SIG-M5 treated with dmso at 0.1 percent for 504 hours (cell line): ENCODE results near the gene CIZ1.

ENCODE experiments used
- DNase-seq: peaks from one replicate; lab custom pipeline; 2025; ENCODE audit not compliant: unreplicated experiment; lab: John Stamatoyannopoulos, UW

The CIZ1 gene

GRCh38 chr9:128214571-128215490 is 23.5 kb upstream of the CIZ1 start:
- DNase-seq = no peak

GRCh38 chr9:128213746-128214497 is 22.6 kb upstream of the CIZ1 start:
- no peak for DNase-seq

GRCh38 chr9:128211981-128212281 is 20.6 kb upstream of the CIZ1 start:
- no peak for DNase-seq

DNA sequence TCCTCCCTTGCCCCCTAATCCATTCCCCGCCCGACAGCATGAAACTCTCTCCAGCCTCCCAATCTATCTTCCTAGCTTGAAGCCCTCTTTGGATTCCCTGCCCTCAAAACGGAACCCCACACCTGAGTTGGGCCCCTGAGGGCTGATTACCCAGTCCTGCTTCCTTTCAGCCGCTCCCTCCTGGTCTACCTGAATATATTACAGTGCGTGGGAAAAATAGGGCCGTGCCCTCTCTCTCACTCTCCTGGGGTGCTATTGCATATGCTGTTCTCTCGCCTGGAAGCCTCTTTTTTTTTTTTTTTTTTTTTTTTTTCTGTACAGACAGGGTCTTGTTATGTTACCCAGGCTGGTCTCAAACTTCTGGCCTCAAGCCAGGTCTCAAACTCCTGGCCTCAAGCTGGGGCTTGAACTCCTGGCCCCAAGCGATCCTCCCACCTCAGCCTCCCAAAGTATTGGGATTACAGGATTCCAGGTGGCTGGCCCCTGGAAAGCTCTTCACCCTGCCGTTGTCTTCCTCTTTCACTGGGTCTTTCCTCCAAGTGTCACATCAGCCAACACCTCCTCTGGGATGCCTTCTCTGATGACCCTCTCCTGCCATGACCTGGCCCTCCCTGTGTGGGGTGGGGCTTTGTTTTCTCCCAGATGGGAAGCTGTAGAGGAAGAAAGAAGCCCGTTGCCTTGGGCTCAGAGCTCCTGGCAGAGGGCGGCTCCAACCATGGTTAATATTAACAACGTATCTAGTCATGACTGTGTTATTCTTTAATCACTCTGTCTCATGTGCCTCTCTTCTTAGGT is 20.0 kb upstream of the CIZ1 start:
- no peak for DNase-seq

DNA sequence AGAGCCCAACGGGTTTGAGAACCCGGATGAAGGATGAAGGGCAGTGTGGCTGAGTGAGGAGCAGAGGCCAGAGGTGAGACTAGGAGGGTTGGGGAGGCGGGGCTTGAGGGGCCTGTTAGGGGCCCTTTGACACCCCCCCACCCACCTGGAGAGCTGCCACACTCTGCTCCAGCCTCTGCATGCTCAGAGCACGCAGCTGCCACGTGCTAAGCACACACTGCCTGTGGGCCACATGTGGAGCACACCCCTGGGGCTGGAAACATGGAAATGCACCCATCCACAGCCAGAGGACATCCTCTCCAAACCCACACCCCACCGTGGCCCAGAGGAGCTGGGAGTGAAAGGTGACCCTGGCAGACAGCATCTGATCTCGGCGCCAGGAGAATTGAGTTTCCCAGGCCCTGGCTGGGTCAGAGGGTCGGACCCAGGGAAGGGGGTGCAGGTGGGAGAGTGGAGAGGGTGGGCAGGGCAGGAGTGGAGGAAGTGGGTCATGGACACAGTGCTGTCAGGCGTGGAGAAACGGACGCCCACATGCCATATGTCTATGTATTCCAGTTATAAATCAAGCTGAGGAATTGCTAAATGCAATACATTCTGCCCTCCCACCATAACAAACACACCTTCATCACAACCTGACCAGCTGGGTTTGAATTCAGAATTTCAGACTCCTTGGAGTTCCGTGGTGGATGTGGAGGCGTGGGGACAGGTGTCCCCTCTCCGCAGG is 17.7 kb upstream of the CIZ1 start:
- DNase-seq = no peak

DNA sequence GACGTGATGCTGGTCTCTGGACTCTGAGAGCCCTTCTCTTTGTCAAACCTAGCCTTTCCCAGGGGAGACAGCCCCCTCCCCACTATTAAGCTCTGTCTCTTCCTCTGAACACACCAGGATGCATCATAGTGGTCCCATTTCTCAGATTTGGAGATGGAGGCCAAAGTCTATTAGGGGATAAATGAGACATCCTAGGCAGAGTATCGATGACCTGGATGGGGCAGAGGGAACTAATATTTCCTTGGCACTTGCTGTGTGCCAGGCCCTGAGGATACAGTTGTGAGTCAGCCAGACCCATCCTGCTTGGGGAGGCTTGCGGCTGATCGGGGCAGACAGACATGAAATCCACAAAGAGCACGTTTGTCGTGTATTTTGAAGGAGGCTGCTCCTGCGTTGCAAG is 17.0 kb upstream of the CIZ1 start:
- no peak for DNase-seq

GRCh38 chr9:128206916-128207910 is 15.8 kb upstream of the CIZ1 start:
- DNase-seq = peak; percentile 83

GRCh38 chr9:128206484-128206883 is 15.1 kb upstream of the CIZ1 start:
- no peak for DNase-seq

GRCh38 chr9:128205296-128205944 is 14.0 kb upstream of the CIZ1 start:
- no peak for DNase-seq

DNA sequence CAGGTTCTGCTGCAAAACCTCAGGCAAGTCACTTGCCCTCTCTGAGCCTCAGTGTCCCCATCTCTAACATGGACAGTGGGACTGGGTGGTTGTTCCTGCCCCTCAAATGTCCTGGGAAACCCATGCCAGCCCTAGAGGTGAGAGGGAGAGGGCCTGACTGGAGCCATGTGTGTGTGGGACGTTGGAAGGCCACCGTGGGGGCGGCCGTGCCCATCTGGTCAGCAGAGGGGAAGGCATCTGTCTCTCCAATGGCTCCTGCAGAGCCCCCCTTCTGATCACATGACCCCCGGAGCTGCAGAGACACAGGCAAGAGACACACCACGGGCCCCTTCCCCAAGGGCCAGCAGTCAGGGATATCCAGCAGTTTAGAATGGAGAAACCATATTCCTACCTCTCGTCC is 13.5 kb upstream of the CIZ1 start:
- no peak for DNase-seq

DNA sequence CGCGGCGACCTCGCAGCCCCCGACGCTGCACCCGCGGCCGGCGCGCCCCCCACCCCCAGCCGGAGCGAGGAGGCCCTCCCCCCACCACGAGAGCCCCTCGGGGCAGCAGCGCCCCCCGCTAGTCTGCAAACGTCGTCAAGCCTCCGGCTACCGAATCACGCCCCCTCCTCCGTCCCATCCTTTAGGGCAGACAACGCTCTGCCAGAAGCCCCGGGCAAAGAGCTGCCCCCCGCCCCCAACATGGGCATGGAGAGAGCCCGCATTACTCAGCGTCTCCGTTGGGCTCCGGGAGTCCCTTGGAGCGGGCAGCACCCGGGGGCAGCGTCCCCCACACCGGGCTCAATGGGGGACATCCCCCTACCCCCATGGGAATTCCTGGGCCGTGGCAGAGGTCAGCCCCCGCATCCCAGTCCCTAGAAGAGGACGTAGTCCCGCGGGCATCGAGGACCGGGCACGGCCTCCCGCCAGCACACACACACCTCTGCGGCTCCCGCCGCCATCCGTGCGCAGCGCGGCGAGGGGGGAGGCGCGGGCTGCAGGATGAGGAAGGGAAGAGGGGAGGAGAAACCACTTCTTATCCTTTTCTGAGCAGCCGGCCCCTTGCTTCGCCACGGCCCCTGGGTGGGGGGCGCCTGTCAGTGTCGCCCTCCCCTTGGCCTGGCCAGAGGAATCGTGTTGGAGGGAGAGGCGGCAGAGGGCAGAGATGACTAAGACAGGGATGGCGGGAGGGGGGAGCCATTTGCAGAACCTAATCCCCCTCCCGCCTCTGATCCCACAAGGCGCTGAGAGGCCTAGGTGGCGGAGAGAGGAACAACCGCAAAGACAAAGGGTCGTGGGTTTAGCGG is 12.6 kb upstream of the CIZ1 start:
- peak; percentile 49 for DNase-seq

- peak; percentile 52 for DNase-seq
These were observed 11.8 kb upstream of the CIZ1 start, which contains the start of gene DNM1 for GRCh38 chr9:128203024-128203706. Gene DNM1, plus strand, starts transcription at chr9:128203379. Its CDS starts 92 bp downstream, at chr9:128203471.

DNA sequence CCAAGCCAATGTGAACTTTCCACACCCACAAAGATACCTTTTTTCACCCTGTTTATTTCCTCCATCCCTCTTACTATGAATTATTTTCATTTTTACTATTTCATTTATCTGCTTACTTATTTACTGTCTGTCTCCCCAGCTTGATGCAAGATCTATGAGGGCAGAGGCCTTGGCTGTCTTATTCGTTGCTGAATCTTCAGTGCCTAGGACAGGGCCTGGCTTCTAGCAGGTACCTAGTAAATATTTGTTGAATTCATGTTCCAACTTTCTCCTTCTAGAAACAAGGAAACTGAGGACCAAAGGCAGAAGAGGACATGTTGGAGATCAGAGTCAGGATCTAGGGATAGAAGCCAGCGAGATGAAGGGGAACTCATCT is 11.3 kb upstream of the CIZ1 start:
- DNase-seq = no peak

- DNase-seq = no peak
These were observed 10.3 kb upstream of the CIZ1 start for GRCh38 chr9:128201441-128202369.

DNA sequence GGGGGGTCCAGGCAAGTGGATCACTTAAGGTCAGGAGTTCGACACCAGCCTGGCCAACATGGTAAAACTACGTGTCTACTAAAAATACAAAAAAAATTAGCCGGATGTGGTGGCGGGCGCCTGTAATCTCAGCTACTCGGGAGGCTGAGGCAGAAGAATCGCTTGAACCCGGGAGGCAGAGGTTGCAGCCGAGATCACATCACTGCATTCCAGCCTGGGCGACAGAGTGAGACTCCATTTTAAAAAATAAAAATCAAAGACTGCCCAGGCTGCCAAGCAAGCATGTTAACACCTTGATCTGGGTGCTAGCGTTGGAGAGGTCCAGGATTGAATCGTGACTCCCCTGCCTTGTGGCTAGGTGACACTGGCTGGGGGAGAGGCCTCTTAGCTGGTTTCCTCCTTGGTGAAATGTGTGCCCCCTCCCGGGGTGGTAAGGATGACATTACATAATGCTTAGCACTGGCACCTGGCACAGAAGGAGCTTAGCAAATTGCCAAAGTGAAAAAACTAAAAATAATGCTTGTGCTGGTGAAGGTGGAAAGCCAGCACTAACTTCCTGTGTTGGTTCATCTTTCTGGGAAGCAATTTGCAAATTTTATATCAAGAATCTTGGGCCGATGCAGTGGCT is 2.2 kb upstream of the CIZ1 start:
- no peak for DNase-seq
